Fibroblast of peridontal ligament (primary cell): ENCODE measurements around the gene IQSEC3.
"Not testable (repeated sequence)": the region's sequence is repeated elsewhere in the genome, so short reads cannot be mapped to it uniquely, and the experiment has no call there.

Experiments
- DNase-seq: peaks from one replicate; pipeline ENCODE4 v3.0.0-alpha.2; 2010; ENCODE audit errors: extremely low read depth

IQSEC3 gene

DNA sequence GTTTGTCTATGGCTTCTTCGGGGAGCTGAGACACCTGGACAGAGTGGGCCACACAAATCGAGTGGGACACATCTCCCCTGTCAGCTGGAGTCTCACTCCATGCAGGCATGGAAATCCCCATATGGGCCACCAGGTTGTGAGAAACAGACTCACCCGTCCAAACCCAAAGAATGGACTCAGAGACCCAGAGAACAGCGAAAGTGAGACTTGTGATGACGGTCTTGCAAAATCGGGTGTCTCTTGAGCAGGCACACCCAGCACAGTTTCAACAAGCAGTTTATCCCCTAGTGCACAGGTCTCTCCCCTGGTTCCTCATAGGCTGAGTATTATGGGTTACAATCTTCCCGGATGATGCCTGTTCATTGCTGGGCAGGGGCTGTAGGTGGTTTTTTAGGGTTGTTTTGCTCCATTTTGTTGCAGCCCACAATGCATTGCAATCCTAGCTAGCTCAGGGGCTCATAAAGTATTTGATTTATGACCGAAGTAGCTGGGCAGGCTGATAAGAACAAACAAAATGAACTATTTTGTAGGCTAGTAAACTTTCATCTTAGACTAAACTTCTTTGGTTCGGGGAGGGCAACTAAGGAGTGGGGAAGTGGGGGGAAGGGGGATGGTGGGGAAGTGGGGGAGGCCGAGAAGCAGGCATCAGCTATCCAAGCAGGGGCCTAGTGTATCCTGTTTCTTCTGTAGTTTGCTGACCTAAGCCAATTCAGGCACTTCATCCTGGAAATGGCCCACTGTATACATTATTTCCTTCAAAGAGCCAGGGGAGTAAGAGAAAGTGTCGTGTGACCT lies 45.3 kb downstream of the IQSEC3 start:
- DNase-seq = no peak

DNA sequence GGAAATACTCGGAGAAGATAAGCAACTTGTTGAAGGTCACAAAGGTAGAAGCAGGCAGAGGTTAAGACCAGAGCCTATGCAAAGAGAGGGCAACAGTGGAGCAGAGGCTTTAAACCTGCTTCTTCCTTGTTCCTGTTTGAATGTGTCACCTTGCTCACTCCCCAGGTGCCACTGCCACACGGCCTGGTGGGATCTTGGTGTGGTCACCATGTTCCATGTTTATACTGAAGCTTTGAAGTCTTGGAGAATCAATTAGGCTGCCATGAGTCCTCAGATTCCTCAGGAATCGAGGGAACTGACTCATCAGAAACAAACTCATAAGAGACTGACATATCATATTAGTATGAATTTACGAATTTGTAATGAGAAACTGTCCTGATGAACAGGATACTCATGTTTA lies 46.8 kb downstream of the IQSEC3 start:
- DNase-seq = no peak

DNA sequence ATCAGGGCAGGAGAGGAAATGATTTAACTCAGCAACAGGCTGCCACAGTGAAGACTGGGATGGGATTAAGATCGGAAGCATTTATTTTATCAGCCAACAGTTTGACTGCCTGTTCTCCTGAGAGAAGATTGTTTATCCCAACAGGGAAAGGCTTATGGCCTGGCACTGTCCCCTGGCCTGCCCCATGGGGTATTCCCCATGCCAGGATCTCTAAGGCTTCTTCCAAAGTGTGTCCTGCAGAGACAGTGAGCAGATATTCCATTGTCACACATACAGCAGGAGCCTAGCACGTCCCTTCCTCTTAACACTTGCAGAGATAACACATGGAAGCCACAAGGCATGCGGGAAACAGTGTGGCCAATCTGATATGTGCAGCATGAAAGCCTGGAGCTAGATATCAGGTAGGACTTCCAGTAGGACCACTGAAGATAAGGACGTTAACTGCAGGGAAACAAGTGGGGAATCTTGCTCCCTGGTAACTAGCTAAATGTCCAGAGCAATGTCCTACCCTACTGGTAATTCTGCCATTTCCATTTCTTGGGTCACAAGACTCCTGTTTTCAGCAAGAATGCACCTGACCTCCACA lies 48.2 kb downstream of the IQSEC3 start:
- DNase-seq = no peak

DNA sequence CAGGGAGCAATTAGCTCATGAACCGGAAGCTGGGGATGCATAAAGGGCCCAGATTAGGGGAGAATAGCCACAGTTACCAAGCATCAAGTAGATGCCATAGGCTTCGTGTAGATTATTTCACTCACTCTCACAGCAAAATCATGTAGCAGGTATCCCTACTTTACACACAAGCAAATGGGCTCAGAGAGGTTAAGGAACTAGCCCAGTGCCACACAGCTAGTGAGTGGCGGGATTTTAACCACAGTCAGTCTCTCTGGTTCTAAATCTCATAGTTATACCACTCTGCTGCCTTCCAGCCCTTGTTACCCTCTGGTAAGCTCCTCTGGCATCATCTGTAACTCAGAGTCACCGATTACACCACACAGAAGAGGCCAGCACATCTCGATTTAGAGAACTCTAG lies 49.0 kb downstream of the IQSEC3 start:
- no peak for DNase-seq

DNA sequence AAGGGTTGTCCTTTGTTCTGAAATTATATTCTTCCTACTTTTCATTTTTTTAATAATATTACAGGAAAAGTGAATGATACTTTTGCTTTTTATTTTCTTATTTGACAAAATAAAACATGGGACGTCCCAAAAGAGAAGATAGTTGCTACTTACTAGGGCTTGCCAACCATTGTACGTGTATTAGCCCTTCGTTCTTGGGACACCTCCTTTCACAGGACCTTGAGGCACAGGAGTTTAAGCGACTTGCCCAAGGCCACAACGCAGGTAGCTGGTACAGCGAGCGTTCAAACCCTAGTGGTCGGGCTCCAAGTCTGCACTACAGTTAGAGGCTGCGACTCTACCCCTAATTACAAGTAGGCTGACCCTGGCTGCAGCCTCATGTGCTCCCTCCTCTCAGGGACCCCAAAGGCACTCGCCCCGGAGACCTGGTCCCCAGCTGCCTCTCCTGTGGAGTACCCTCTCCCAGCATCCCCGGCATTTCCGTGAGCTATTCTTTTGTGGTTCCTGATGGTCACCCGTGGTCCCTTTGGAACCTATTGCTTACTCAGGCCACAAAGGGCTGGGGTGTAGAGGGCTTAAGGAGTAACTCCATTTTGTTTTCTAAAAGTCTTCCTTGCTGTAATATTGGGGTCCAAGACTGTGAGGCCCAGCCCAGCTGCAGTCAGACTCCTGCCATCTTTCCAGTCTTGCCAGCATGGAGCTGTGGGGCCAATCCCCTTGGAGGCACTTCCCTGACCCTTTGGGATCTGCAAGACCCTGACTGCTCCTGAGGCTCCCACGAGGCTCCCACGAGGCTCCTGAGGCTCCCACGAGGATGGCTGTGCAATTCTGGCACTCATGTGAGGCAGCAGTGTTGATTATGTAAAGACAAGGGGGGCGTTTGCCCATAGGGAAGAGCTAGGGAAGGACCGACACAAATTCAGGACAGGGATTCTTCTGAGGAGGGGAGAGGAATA lies 49.7 kb downstream of the IQSEC3 start:
- no peak for DNase-seq

DNA sequence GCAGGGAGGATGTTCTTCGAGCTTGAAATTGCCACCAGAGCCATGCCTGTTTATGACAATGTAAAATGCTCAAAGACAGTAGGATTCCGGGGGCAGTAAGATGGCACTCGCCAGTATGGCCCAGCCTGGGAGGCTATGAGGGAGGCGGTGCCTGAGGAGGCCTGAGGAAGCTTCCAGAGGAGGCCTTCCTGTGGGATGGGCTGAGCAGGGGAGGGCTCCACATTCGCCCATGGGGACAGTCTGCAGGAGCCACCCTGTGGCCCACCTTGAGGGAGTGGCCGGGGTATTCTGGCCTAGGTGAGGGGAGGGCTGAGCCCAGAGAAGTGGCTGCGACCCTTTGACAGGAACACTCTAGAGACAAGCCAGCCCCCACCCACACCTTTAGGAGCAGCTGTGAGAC lies 50.7 kb downstream of the IQSEC3 start:
- no peak for DNase-seq

DNA sequence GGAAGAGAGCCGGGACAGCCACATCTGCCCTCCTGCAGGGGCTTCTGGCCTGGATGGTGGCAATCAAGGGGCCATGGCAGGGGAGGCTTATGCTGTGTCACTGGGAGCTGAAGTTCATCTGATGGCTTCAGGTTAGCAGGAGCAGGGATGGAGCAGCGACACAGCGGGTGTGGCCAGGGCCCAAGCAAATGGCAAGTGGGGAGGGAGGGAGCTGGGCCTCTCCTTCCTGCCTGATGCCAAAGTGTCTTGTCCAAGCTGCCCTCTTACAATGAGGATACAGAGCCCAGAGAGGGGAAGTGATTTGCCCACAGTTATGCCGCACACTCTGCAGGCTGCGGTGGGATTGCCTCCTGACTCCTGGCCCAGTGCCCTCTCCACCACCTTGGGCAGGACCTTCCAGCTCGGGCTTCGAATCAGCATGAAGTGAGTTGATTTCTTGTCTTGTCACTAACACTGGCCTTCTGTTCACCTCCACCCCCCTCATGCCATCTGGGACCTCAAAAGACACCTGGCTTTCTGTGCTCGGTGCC lies 51.3 kb downstream of the IQSEC3 start:
- no peak for DNase-seq

DNA sequence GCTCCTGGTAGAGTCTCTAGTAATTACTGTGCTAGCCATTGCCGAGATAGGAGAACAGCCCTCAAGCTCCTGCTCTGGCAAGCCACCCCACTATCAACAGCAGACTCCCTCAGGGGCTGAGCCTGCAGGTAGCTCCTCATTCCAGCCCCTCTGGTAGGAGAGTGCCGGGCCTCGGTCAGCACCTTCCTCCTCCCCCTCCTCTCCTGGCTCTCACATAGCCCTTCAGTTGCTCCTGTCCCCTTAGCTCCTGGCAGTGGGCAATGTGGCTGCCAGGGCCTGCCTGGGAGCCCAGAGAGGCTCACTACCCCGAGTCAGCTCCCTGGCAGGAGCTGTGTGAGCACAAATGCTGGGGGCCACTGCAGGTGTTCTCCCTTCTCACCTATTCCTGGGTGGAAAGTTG lies 52.0 kb downstream of the IQSEC3 start:
- DNase-seq = no peak

DNA sequence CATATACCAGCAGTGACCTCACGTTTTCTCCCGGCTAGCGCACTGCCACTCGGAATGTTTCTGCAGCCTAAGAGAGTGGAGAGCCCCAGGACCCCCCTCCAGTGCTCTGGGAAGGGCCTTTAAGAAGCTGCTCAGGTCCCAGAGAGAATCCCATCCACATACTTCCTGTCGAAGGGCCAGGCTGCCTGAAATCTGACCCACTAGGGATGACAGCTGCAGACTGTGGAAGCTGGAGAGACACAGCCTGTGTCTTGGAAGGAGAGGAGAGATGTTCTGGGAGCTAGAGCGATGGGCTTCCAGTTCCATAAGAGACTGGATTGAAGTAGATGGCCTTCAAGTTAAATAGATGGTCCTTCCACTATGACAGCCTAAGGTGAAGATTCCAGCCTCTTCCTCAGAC lies 54.4 kb downstream of the IQSEC3 start:
- DNase-seq = no peak

DNA sequence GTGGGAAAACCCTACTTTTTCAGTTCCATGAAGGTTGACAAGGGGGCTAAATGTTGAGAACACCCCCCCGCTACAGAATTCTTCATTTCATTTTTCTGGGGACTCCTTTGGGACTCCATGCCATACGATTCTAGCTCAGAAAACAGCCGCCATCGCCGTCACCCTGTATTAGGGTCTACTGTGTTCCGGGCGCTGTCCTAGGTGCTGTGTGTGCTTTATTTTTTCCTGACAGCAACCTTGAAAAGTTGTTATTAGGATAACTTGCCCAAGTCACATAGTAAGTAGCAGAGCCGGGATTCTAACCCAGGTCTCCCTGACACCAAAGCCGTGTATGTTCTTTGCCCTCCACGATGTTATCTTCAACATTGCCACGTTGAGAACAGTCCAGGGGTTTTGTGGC lies 55.1 kb downstream of the IQSEC3 start:
- no peak for DNase-seq

DNA sequence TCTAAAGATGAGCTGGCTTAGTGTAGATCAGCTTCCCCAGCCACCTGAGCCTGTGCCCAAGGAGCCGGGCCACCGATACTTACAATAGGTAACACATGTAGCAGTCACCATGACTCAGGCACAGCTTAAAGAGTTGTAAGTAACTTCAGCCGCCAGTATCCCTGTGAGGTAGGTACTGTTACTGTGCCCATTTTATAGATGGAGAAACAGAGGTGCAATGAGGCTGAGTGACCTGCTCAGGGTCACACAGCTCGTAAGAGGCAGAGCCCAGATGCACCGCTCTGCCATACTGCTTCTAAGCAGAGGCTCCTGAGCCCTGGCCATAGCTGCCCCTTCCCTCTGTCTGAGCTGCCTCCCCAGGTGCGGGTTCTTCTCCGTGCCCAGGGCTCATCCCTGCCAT lies 58.5 kb downstream of the IQSEC3 start:
- no peak for DNase-seq

DNA sequence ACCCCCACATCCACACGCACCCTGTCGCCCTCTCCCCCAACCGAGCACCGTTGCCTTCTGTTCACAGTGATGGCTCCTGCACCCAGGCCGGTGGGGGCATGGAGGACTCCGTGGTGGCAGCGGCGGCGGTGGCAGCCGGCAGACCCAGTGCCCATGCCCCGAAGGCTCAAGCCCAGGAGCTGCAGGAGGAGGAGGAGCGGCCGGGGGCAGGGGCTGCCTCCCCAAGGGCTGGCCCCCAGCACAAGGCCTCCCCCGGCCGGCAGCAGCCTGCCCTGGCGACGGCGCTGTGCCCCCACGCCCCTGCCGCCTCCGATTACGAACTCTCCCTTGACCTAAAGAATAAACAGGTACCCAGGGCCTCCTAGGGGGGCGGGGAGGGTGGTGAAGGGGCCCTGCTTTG lies 59.0 kb downstream of the IQSEC3 start:
- DNase-seq = no peak

DNA sequence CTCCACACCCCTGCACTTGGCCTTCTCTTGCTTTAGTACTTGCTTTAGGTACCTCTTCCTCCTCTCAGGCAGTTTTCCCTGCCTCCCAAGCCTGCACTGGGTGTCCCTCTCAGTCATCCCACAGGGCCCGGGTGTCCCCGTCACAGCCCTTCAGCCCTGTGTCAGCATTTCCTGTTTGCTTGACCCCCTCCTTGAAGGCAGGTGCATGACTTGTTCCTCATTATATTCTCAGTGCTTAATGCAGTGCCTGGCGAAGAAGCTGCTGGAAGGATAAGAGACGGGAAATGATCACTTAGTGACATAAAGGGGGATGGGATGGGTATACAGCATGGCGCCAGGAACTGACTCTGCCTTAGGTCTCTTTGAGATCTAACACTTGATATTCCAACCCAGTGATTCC lies 61.5 kb downstream of the IQSEC3 start:
- no peak for DNase-seq

DNA sequence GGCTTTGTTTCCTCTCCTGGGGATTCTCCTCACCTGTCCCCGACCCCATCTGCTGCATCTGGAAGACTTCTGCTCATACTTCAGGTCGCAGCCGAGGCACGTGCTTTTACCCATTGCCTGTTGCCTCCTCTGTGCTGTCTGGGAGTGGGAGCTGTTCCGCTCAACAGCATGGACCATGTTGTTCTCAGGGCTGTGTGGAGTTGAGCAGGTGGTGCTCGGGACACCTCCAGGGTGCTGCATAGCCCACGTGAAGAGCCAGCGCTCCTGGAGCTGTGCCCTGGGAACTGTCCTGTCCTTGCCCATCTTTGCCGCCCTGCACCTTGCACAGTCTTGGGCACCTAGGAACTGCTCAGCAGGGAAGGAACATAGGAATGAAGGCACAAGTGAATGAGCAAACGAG lies 62.4 kb downstream of the IQSEC3 start:
- no peak for DNase-seq

DNA sequence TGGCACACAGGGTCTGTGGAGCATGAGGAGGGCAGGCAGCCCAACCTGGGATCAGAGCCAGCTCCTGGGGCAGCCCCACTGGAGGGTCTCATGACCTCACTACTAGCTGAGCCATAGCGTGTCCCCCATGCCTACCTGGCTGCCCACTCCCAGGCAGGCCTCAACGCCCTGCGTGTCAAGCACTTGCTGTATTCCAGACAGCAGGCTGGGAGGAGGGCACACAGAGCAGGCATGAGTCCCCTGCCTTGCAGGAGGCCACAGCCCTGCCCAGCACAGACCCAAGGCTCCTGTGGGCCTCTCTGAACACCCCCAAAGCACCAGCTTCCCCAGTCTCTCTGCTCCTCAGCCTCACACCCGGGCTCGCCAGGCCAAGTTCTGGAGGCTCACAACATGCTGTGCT lies 64.0 kb downstream of the IQSEC3 start:
- DNase-seq = no peak

DNA sequence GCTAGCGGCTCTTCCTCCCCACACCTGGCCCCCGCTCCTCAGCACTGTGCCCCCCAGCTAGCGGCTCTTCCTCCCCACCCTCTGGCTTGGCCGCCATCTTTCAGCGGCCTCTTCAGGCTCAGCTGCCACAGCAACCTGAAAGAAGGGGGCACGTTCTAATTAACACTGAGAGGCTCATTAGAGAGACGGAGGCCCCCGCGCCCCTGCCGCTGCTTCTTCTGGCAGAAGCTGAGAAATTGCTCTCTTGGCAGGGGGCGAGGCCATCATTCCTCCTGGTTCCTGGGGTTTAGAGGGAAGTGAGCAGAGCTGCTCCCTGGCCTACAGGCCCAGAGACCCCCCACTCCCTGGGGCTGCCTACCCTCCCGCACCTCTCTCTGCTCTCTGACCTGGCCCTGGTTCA lies 64.4 kb downstream of the IQSEC3 start:
- DNase-seq = no peak

DNA sequence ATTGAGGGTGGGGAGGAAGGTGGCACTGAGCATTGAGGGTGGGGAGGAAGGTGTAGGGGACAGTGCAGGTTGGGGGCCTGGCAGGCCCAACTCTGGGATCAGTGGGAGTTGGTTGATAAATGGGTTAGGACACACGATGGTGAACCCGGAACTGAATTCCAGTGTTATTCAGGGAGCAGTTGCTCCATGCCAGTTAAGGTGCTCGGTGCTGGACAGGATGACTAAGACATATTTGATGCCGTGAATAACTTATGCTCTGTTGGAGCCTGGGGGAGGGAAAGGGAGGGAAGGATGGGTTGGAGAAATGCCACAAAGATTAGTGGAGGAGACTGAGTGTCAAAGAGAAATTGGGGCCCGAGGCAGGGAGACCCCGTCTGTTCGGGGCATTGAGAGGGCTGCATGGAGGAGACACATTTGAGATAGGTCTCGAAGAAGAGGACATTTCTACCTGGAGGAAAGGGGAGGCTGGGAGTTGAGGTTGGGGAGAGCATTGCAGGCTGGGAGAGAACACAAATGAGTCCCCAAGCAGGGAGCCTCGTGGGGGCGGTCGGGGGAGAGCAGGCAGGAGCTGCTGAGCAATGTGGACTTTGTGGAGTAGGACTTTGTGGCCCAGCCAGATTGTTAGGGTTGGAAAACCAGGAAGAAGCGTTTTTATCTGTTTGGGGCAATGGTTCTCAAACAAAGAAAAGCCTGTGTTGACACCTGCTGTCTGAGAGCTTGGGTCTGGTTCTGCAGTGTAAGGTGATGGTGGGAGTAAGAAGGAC lies 65.3 kb downstream of the IQSEC3 start:
- DNase-seq = no peak

DNA sequence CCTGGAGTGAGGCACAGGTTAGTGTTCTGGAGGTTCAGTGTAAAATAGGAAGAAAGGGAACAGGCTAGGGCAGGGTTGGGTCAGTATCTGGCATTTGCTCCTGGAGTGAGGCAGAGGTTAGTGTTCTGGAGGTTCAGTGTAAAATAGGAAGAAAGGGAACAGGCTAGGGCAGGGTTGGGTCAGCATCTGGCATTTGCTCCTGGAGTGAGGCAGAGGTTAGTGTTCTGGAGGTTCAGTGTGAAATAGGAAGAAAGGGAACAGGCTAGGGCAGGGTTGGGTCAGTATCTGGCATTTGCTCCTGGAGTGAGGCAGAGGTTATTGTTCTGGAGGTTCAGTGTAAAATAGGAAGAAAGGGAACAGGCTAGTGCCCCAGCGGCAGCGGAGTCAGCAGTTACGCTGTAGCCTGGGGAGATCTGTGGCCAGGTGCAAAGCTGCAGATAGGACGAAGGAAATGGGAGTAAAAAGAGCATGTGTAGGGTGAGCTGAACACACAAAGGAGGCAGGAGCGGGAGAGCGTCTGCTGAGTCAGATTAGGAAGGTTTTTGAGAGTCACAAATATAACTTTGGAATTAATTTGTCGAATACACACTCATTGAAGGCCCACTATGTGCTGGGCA lies 67.2 kb downstream of the IQSEC3 start:
- not testable (repeated sequence) for DNase-seq

DNA sequence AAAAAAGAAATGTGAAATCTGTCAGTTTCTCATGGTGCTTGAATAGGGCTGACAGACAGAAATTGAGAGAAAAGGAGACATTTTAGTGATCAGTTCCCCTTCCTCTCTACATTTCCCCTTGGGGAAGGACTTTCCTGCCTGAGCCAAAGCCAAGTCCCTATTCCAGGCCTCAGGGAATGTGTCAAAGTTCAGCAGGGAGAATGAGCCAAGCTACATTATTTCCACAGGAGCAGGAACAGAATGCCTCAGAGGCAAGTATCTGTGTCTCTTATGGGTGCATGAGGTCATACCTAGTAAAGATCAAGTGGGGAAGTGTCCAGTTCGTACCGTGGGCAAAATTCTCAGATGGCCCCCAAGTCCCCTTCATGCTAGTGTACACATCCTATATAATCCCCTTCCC lies 68.6 kb downstream of the IQSEC3 start:
- no peak for DNase-seq

DNA sequence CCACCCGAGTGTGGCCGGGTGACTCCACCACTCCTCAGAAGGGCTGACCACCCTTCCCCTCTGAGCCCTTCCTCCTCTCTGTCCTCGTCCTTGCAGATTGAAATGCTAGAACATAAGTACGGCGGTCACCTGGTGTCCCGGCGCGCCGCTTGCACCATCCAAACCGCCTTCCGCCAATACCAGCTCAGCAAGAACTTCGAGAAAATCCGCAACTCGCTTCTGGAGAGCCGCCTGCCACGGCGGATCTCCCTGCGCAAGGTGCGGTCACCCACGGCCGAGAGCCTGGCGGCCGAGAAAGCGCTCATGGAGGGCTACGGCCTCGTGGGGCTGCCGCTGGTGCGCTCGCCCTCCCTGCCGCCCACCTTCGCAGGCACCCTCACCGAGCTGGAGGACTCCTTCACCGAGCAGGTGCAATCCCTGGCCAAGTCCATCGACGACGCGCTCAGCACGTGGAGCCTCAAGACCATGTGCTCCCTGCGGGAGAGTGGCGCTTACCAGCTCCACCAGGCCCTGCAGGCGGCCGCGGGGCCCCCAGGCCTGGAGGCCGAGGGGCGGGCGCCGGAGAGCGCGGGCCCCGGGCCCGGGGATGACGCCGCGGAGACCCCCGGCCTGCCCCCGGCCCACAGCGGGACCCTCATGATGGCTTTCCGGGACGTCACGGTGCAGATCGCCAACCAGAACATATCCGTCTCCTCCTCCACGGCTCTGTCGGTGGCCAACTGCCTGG lies 71.8 kb downstream of the IQSEC3 start:
- DNase-seq = no peak
